Spleen (tissue), 11 donors: ENCODE measurements around the gene BBLN. TPM values are rescaled to one million over a fixed set of nuclear protein-coding genes. Genes with fewer than 3 reads are reported as not detected.
A peak's percentile ranks its signal among the peaks of the same experiment; 100 is the strongest.

ENCODE experiments used
- DNase-seq: peaks from one replicate; pipeline ENCODE4 v3.0.0-alpha.2; 2020
- H3K27ac ChIP-seq, 8 donors: fragments of 200-600 bp; sonication (generic) in 7 of 8; 1 replicate in 4 of 8; 2 replicates in 4 of 8; pipeline versions ENCODE4 v1.5.0 to v1.8.0; 2016 to 2021; ENCODE audit warnings: inconsistent platforms in 4 of 8, mild to moderate bottlenecking in 4 of 8, moderate library complexity in 1 of 8
- H3K27me3 ChIP-seq, 7 donors: fragments of 200-600 bp; sonication (generic) in 6 of 7; replicated peaks in 1 of 7; 1 replicate in 4 of 7; 2 replicates in 3 of 7; pipeline versions ENCODE4 v1.5.0 to v1.8.0; 2016 to 2021; ENCODE audit warnings: inconsistent platforms in 3 of 7, mild to moderate bottlenecking in 1 of 7
- H3K36me3 ChIP-seq, 6 donors: fragments of 200-600 bp; sonication (generic) in 5 of 6; 1 replicate in 4 of 6; 2 replicates in 2 of 6; pipeline versions ENCODE4 v1.5.0 to v1.8.0; 2016 to 2021; ENCODE audit warnings: inconsistent platforms in 2 of 6
- H3K4me1 ChIP-seq, 6 donors: fragments of 200-600 bp; sonication (generic) in 5 of 6; 1 replicate in 3 of 6; 2 replicates in 3 of 6; pipeline versions ENCODE4 v1.5.0 to v1.8.0; 2016 to 2021; ENCODE audit warnings: inconsistent platforms in 3 of 6
- H3K4me3 ChIP-seq, 8 donors: fragments of 200-600 bp; sonication (generic) in 7 of 8; 1 replicate in 4 of 8; 2 replicates in 4 of 8; pipeline versions ENCODE4 v1.5.0 to v1.8.0; 2016 to 2021; ENCODE audit warnings: inconsistent platforms in 4 of 8, mild to moderate bottlenecking in 4 of 8, moderate library complexity in 2 of 8
- H3K9me3 ChIP-seq, 8 donors: fragments of 200-600 bp; sonication (generic) in 7 of 8; 1 replicate in 4 of 8; 2 replicates in 4 of 8; pipeline versions ENCODE4 v1.5.0 to v1.8.0; 2016 to 2021; ENCODE audit warnings: inconsistent platforms in 4 of 8
- POLR2A ChIP-seq, 3 donors: fragments of 450-650 bp; IDR thresholded peaks; one replicate each; pipeline ENCODE4 v1.5.1; 2017; ENCODE audit warnings: antibody characterized with exemption in 3 of 3, mild to moderate bottlenecking in 1 of 3
- POLR2AphosphoS5 ChIP-seq, 3 donors: sonication (generic); formaldehyde crosslinking; IDR thresholded peaks; one replicate each; pipeline ENCODE4 v1.5.1; 2017; ENCODE audit warnings: antibody characterized with exemption in 3 of 3
- WGBS, 5 donors: extraction: QIAGEN DNeasy Blood & Tissue Kit in 3 of 5; methylation state at CpG; one replicate each; pipeline versions ENCODE4 v1.1.5 to v1.1.7; 2013 to 2018; 5-methylcytosine and 5-hydroxymethylcytosine counted together
- intact Hi-C: fragments of 100-400 bp; cut with DNase I; formaldehyde crosslinking; loops from one replicate; pipeline ENCODE4 v1.15.0; 2023; ENCODE audit warnings: low total_unique reads
- polyA plus RNA-seq, 3 donors: library from polyadenylated mRNA; stranded (reverse); fragments of 200-250 nt; gene quantifications; one replicate each; pipeline ENCODE4 v1.2.1, GENCODE V29; 2013
- total RNA-seq, 7 donors: library from RNA; depleted of rRNA in 3 of 7; stranded (reverse); fragments of >200 nt in 3 of 7; fragmentation: NEBNext Ultra II Directional in 4 of 7; extraction: Animal tissue kit (Norgen Biotek cat#: 25700) in 4 of 7; gene quantifications; one replicate each; pipeline versions ENCODE4 v1.1.0 to v1.2.1, GENCODE V29; 2016 to 2021
- TF ChIP-seq, protein P1 (sequence below), 11 experiments: fragments of 200-600 bp in 7 of 11; fragments of 450-650 bp in 4 of 11; sonication (generic) in 4 of 11; IDR thresholded peaks in 8 of 11; conservative IDR thresholded peaks in 3 of 11; 1 replicate in 7 of 11; 2 replicates in 4 of 11; pipeline versions ENCODE4 v1.4.0 to v1.8.0; 2016 to 2021; ENCODE audit warnings: antibody characterized with exemption in 11 of 11, inconsistent platforms in 4 of 11, mild to moderate bottlenecking in 1 of 11
- donor health status: healthy with polysubstance abuse.
- donor health status: DM: no; HTN: no; CAD: no; lungs with moderate emphysema.
- donor health status: DM: no; HTN: no; CAD: no.
- donor health status: Bipolar disorder and iron deficiency.
- donor health status: healthy.
- donor health status: DM: no; HTN: no; CAD: no.
- donor health status: DM: yes; HTN: yes; CAD: no.

Gene BBLN
- total and polyA plus RNA-seq, 10 donors, result 43.5 to 220 (median 165) TPM

DNA sequence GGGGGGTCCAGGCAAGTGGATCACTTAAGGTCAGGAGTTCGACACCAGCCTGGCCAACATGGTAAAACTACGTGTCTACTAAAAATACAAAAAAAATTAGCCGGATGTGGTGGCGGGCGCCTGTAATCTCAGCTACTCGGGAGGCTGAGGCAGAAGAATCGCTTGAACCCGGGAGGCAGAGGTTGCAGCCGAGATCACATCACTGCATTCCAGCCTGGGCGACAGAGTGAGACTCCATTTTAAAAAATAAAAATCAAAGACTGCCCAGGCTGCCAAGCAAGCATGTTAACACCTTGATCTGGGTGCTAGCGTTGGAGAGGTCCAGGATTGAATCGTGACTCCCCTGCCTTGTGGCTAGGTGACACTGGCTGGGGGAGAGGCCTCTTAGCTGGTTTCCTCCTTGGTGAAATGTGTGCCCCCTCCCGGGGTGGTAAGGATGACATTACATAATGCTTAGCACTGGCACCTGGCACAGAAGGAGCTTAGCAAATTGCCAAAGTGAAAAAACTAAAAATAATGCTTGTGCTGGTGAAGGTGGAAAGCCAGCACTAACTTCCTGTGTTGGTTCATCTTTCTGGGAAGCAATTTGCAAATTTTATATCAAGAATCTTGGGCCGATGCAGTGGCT lies 33.5 kb downstream of the BBLN start:
- no peak for DNase-seq
- no peaks in the 10 kb centered on the region for H3K27me3 ChIP-seq
- no peak overlapping the region for H3K4me3 ChIP-seq
- TF ChIP-seq, protein P1, sequence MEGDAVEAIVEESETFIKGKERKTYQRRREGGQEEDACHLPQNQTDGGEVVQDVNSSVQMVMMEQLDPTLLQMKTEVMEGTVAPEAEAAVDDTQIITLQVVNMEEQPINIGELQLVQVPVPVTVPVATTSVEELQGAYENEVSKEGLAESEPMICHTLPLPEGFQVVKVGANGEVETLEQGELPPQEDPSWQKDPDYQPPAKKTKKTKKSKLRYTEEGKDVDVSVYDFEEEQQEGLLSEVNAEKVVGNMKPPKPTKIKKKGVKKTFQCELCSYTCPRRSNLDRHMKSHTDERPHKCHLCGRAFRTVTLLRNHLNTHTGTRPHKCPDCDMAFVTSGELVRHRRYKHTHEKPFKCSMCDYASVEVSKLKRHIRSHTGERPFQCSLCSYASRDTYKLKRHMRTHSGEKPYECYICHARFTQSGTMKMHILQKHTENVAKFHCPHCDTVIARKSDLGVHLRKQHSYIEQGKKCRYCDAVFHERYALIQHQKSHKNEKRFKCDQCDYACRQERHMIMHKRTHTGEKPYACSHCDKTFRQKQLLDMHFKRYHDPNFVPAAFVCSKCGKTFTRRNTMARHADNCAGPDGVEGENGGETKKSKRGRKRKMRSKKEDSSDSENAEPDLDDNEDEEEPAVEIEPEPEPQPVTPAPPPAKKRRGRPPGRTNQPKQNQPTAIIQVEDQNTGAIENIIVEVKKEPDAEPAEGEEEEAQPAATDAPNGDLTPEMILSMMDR (IDR thresholded peaks at IDR 0.05 in 8 of 11, conservative IDR thresholded peaks at IDR 0.05 in 3 of 11), result no peak
- TF ChIP-seq POLR2A (IDR thresholded peaks at IDR 0.05), result no peak
- no peak for TF ChIP-seq POLR2AphosphoS5 (IDR thresholded peaks at IDR 0.05)
- peaks cover 0 to 18% (median 8%) of the 10 kb centered on the region in 6 donors for H3K36me3 ChIP-seq
- H3K9me3 ChIP-seq, result no peaks in the 10 kb centered on the region
- WGBS, 5 donors, result 79 to 84% (median 81%) methylated on average over 14 of the region's 14 CpGs
- peaks cover 16 to 48% (median 28%) of the 10 kb centered on the region in 6 donors for H3K4me1 ChIP-seq
- H3K27ac ChIP-seq, result peak overlapping the region in 5 of 8 donors; percentile 68 to 92 (median 90)
- intact Hi-C loops, result no loop called here

- WGBS, 5 donors, result 82 to 93% (median 86%) methylated on average over 13 of the region's 13 CpGs
Measured at GRCh38 chr9:128201441-128202369, 41.6 kb downstream of the BBLN start.

DNA sequence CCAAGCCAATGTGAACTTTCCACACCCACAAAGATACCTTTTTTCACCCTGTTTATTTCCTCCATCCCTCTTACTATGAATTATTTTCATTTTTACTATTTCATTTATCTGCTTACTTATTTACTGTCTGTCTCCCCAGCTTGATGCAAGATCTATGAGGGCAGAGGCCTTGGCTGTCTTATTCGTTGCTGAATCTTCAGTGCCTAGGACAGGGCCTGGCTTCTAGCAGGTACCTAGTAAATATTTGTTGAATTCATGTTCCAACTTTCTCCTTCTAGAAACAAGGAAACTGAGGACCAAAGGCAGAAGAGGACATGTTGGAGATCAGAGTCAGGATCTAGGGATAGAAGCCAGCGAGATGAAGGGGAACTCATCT lies 42.6 kb downstream of the BBLN start:
- WGBS, 5 donors, result 30 to 42% (median 31%) methylated on average over 2 of the region's 2 CpGs
- intact Hi-C loops, result no loop called here
- Histone ChIP-seq H3K4me1 (peaks cover 6 to 22% (median 18%) of the 10 kb centered on the region in 6 donors), H3K27ac (peak overlapping the region in 1 of 8 donors; percentile 14), H3K36me3 (no peaks in the 10 kb centered on the region), H3K9me3 (no peaks in the 10 kb centered on the region), H3K27me3 (peaks cover 0 to 34% (median 24%) of the 10 kb centered on the region in 7 donors), H3K4me3 (peak overlapping the region in 4 of 8 donors; percentile 59 to 78 (median 64))
- DNase-seq, result no peak
- TF ChIP-seq, protein P1 (IDR thresholded peaks at IDR 0.05 in 8 of 11, conservative IDR thresholded peaks at IDR 0.05 in 3 of 11), result no peak
- TF ChIP-seq POLR2A (IDR thresholded peaks at IDR 0.05) (no peak), POLR2AphosphoS5 (IDR thresholded peaks at IDR 0.05) (no peak)

More at GRCh38 chr9:128201441-128202369, 41.6 kb downstream of the BBLN start:
- H3K9me3 ChIP-seq, result no peaks in the 10 kb centered on the region
- H3K4me3 ChIP-seq, result no peak overlapping the region
- H3K27ac ChIP-seq, result no peak overlapping the region
- peaks cover 6 to 22% (median 18%) of the 10 kb centered on the region in 6 donors for H3K4me1 ChIP-seq
- TF ChIP-seq POLR2A (IDR thresholded peaks at IDR 0.05) (no peak), POLR2AphosphoS5 (IDR thresholded peaks at IDR 0.05) (no peak)
- TF ChIP-seq, protein P1 (IDR thresholded peaks at IDR 0.05 in 8 of 11, conservative IDR thresholded peaks at IDR 0.05 in 3 of 11), result no peak
- no peak for DNase-seq
- H3K36me3 ChIP-seq, result no peaks in the 10 kb centered on the region
- H3K27me3 ChIP-seq, result peaks cover 0 to 32% (median 24%) of the 10 kb centered on the region in 7 donors
- intact Hi-C loops, result no loop called here
